Gastrocnemius medialis (tissue), 4 donors: Measurements from ENCODE around the gene HMGCL. TPM values are rescaled to one million over a fixed set of nuclear protein-coding genes. Genes with fewer than 3 reads are reported as not detected.

Source experiments
- ATAC-seq, 2 donors: fragments of 150-250 bp; one replicate each; pipeline ENCODE4 v1.9.1; 2016
- DNase-seq, 2 donors: peaks; one replicate each; pipeline ENCODE4 v3.0.0-alpha.2; 2019
- H3K27ac ChIP-seq, 4 donors: fragments of 200-600 bp; sonication (generic); 1 replicate in 1 of 4; 2 replicates in 3 of 4; pipeline ENCODE4 v1.5.1; 2016 to 2018; ENCODE audit warnings: mild to moderate bottlenecking in 2 of 4, moderate library complexity in 1 of 4
- H3K27me3 ChIP-seq, 3 donors: fragments of 200-600 bp; sonication (generic) in 2 of 3; 1 replicate in 1 of 3; 2 replicates in 2 of 3; pipeline versions ENCODE4 v1.5.1 to v1.6.0; 2016 to 2019; ENCODE audit warnings: mild to moderate bottlenecking in 1 of 3, moderate library complexity in 1 of 3
- H3K36me3 ChIP-seq, 2 donors: fragments of 200-600 bp; sonication (generic) in 1 of 2; one replicate each; pipeline ENCODE4 v1.5.1; 2017 to 2018
- H3K4me1 ChIP-seq, 2 donors: fragments of 200-600 bp; sonication (generic) in 1 of 2; one replicate each; pipeline ENCODE4 v1.5.1; 2016 to 2017; ENCODE audit warnings: mild to moderate bottlenecking in 2 of 2
- H3K4me3 ChIP-seq, 4 donors: fragments of 200-600 bp; sonication (generic) in 3 of 4; 1 replicate in 1 of 4; 2 replicates in 3 of 4; pipeline ENCODE4 v1.5.1; 2016 to 2019; ENCODE audit warnings: mild to moderate bottlenecking in 2 of 4
- H3K9me3 ChIP-seq, 3 donors: fragments of 200-600 bp; sonication (generic) in 2 of 3; 1 replicate in 1 of 3; 2 replicates in 2 of 3; pipeline ENCODE4 v1.5.1; 2016 to 2019
- CTCF ChIP-seq, 5 experiments: fragments of 450-650 bp in 3 of 5; fragments of 200-600 bp in 2 of 5; sonication (generic) in 2 of 5; IDR thresholded peaks in 4 of 5; conservative IDR thresholded peaks in 1 of 5; 1 replicate in 4 of 5; 2 replicates in 1 of 5; pipeline ENCODE4 v1.5.1; 2016 to 2019; ENCODE audit warnings: antibody characterized with exemption in 5 of 5, mild to moderate bottlenecking in 3 of 5, moderate library complexity in 3 of 5
- POLR2A ChIP-seq, 2 donors: fragments of 450-650 bp; IDR thresholded peaks; one replicate each; pipeline ENCODE4 v1.6.1; 2017; ENCODE audit warnings: antibody characterized with exemption in 2 of 2, mild to moderate bottlenecking in 2 of 2, moderate library complexity in 2 of 2
- in situ Hi-C, 4 donors: fragments of 200-750 bp; cut with MboI; loops; one replicate each; pipeline versions ENCODE4 v1.15.0 to v1.8.0; 2017; ENCODE audit warnings: low sequenced_read_pairs in 4 of 4
- intact Hi-C: fragments of 100-400 bp; cut with DNase I; formaldehyde crosslinking; loops from one replicate; pipeline ENCODE4 v1.15.1; 2023; ENCODE audit warnings: low total_unique reads
- total RNA-seq, 4 donors: library from RNA; depleted of rRNA; stranded (reverse); fragments of >200 nt; gene quantifications; one replicate each; pipeline versions ENCODE4 v1.1.0 to v1.2.3, GENCODE V29; 2016

The HMGCL gene
- total RNA-seq, 4 donors from 2014 or later: 19.1 to 30.0 (median 29.5) TPM

- Histone ChIP-seq H3K9me3 (no peaks in the 10 kb centered on the region), H3K27me3 (no peaks in the 10 kb centered on the region), H3K36me3 (peaks cover 2 to 66% of the 10 kb centered on the region in 2 donors), H3K27ac (peak overlapping the region in 2 of 4 donors; percentile 33 to 64), H3K4me1 (peaks cover 62% of the 10 kb centered on the region in 2 donors), H3K4me3 (no peak overlapping the region)
- DNase-seq: no peak
- intact Hi-C loops: no loop called here
- in situ Hi-C loops: no loop called here
- ATAC-seq: no peak
- TF ChIP-seq POLR2A (IDR thresholded peaks at IDR 0.05): no peak
- TF ChIP-seq CTCF (IDR thresholded peaks at IDR 0.05 in 4 of 5, conservative IDR thresholded peaks at IDR 0.05 in 1 of 5): no peak
Observed at GRCh38 chr1:23759277-23759676, 66.0 kb downstream of the HMGCL start.

- no peak for ATAC-seq
- H3K27me3 ChIP-seq: no peaks in the 10 kb centered on the region
- H3K4me3 ChIP-seq: no peak overlapping the region
- H3K9me3 ChIP-seq: no peaks in the 10 kb centered on the region
- peaks cover 7 to 80% of the 10 kb centered on the region in 2 donors for H3K36me3 ChIP-seq
- TF ChIP-seq POLR2A (IDR thresholded peaks at IDR 0.05) (no peak), CTCF (IDR thresholded peaks at IDR 0.05 in 4 of 5, conservative IDR thresholded peaks at IDR 0.05 in 1 of 5) (no peak)
- H3K27ac ChIP-seq: peak overlapping the region; percentile 12 to 56 (median 34)
- intact Hi-C loops: no loop called here
- H3K4me1 ChIP-seq: peaks cover 49% of the 10 kb centered on the region in 2 donors
- no peak for DNase-seq
- in situ Hi-C loops: no loop called here
Observed at GRCh38 chr1:23757812-23758211, 67.4 kb downstream of the HMGCL start.

- Histone ChIP-seq H3K4me1 (peaks cover 39 to 40% of the 10 kb centered on the region in 2 donors), H3K27ac (no peak overlapping the region), H3K4me3 (no peak overlapping the region), H3K27me3 (no peaks in the 10 kb centered on the region), H3K36me3 (peaks cover 7 to 87% of the 10 kb centered on the region in 2 donors), H3K9me3 (no peaks in the 10 kb centered on the region)
- no peak for TF ChIP-seq POLR2A (IDR thresholded peaks at IDR 0.05)
- no peak for TF ChIP-seq CTCF (IDR thresholded peaks at IDR 0.05 in 4 of 5, conservative IDR thresholded peaks at IDR 0.05 in 1 of 5)
- DNase-seq (no peak), ATAC-seq (no peak)
- intact Hi-C loops: no loop called here
- in situ Hi-C loops: no loop called here
Observed at GRCh38 chr1:23756676-23757075, 68.6 kb downstream of the HMGCL start.

GRCh38 chr1:23752909-23753308 is 72.3 kb downstream of the HMGCL start:
- peaks cover 6 to 9% of the 10 kb centered on the region in 2 donors for H3K4me1 ChIP-seq
- H3K9me3 ChIP-seq: no peaks in the 10 kb centered on the region
- intact Hi-C loops (no loop called here), in situ Hi-C loops (no loop called here)
- DNase-seq: no peak
- no peak overlapping the region for H3K4me3 ChIP-seq
- H3K27ac ChIP-seq: no peak overlapping the region
- H3K27me3 ChIP-seq: no peaks in the 10 kb centered on the region
- H3K36me3 ChIP-seq: peaks cover 7 to 84% of the 10 kb centered on the region in 2 donors
- no peak for TF ChIP-seq POLR2A (IDR thresholded peaks at IDR 0.05)
- no peak for TF ChIP-seq CTCF (IDR thresholded peaks at IDR 0.05 in 4 of 5, conservative IDR thresholded peaks at IDR 0.05 in 1 of 5)
- ATAC-seq: no peak

Other genes starting within 250 kb of the HMGCL start
- gene RPL11, start 133.6 kb downstream of the HMGCL start, total RNA-seq: 100 to 1,000 TPM; 302 to 593 (median 504) TPM
- gene ELOA, start 82.0 kb downstream of the HMGCL start, total RNA-seq: 10 to 100 TPM; 44.7 to 73.0 (median 59.0) TPM
- gene PITHD1, start 47.0 kb downstream of the HMGCL start, total RNA-seq: 100 to 1,000 TPM in 1 of 4 donors, 10 to 100 TPM in 3; 79.9 to 104 (median 90.3) TPM
- 10 to 100 TPM; 35.3 to 40.9 (median 36.7) TPM for gene LYPLA2, start 34.3 kb downstream of the HMGCL start, total RNA-seq
- gene GALE, start 24.7 kb downstream of the HMGCL start, total RNA-seq: 1 to 10 TPM; 2.9 to 5.7 (median 4.1) TPM
- gene FUCA1, start 42.9 kb upstream of the HMGCL start, total RNA-seq: 10 to 100 TPM in 3 of 4 donors, 1 to 10 TPM in 1; 8.1 to 15.4 (median 12.4) TPM
- gene CNR2, start 87.9 kb upstream of the HMGCL start, total RNA-seq: not detected
- 10 to 100 TPM; 26.5 to 54.2 (median 39.4) TPM for gene PNRC2, start 134.4 kb upstream of the HMGCL start, total RNA-seq
- gene SRSF10, start 154.9 kb upstream of the HMGCL start, total RNA-seq: 10 to 100 TPM; 20.4 to 49.9 (median 26.5) TPM